Measurements from ENCODE around the gene PNPLA6. TPM values are rescaled to one million over a fixed set of nuclear protein-coding genes. Genes with fewer than 3 reads are reported as not detected.

The PNPLA6 gene
- total RNA-seq, 1 donor from 2014 or later: 82.0 TPM

DNA sequence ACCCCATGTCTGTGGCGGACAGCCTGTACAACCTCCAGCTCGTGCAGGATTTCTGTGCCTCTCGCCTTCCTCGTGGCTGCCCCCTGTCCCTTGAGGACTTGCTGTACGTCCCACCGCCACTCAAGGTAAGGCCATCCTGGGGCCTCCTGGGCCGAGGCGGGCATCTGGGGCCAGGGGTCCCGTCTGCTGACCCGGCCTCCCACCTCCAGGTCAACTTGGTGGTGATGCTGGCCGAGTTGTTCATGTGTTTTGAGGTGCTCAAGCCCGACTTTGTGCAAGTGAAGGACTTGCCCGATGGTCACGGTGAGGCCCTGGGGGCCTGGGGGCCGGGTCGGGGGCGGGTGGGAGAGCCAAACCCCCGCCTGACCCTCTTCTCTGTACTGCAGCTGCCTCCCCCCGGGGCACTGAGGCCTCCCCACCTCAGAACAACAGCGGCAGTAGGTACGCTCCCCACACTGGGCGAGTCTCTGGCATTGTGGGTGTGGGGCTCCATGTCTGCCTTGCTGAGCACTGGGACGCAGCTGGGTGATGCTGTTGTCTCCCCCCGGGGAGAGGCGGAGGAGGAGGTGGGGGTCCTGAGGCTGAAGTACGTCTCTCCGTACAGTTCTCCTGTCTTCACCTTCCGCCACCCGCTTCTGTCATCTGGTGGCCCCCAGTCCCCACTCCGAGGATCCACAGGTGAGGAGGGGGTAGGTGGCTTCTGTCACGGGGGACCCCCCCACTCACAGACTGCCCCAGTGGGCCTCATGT, 75.1 kb downstream of the PNPLA6 start:
- Mint-ChIP-seq H3K36me3 (ENCODE audit: unreplicated experiment) (no peaks in the 10 kb centered on the region), H3K4me3 (ENCODE audit: unreplicated experiment) (no peak overlapping the region), H3K4me1 (ENCODE audit: low read depth, unreplicated experiment) (no peaks in the 10 kb centered on the region), H3K27me3 (ENCODE audit: unreplicated experiment) (peaks cover 9% of the 10 kb centered on the region), H3K27ac (ENCODE audit: unreplicated experiment) (no peak overlapping the region), H3K9me3 (ENCODE audit: unreplicated experiment) (peaks cover 1% of the 10 kb centered on the region)
- no peak for DNase-seq
- TF ChIP-seq, protein P1, sequence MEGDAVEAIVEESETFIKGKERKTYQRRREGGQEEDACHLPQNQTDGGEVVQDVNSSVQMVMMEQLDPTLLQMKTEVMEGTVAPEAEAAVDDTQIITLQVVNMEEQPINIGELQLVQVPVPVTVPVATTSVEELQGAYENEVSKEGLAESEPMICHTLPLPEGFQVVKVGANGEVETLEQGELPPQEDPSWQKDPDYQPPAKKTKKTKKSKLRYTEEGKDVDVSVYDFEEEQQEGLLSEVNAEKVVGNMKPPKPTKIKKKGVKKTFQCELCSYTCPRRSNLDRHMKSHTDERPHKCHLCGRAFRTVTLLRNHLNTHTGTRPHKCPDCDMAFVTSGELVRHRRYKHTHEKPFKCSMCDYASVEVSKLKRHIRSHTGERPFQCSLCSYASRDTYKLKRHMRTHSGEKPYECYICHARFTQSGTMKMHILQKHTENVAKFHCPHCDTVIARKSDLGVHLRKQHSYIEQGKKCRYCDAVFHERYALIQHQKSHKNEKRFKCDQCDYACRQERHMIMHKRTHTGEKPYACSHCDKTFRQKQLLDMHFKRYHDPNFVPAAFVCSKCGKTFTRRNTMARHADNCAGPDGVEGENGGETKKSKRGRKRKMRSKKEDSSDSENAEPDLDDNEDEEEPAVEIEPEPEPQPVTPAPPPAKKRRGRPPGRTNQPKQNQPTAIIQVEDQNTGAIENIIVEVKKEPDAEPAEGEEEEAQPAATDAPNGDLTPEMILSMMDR (IDR thresholded peaks at IDR 0.05; ENCODE audit: partially characterized antibody, unreplicated experiment): no peak

Other genes with a start within 250 kb of the PNPLA6 start
- gene INSR, start 241.3 kb upstream of the PNPLA6 start, total RNA-seq (ENCODE audit: unreplicated experiment): 23.9 TPM
- gene ARHGEF18, start 186.8 kb upstream of the PNPLA6 start, total RNA-seq (ENCODE audit: unreplicated experiment): 44.1 TPM
- 2.6 TPM for gene PEX11G, start 46.7 kb upstream of the PNPLA6 start, total RNA-seq (ENCODE audit: unreplicated experiment)
- gene ZNF358, start 19.6 kb upstream of the PNPLA6 start, total RNA-seq (ENCODE audit: unreplicated experiment): 148 TPM
- gene MCOLN1, start 13.1 kb upstream of the PNPLA6 start, total RNA-seq (ENCODE audit: unreplicated experiment): 39.8 TPM
- gene CAMSAP3, start 60.1 kb downstream of the PNPLA6 start, total RNA-seq (ENCODE audit: unreplicated experiment): 47.6 TPM
- 32.8 TPM for gene XAB2, start 93.8 kb downstream of the PNPLA6 start, total RNA-seq (ENCODE audit: unreplicated experiment)
- 186 TPM for gene PET100, start 94.1 kb downstream of the PNPLA6 start, total RNA-seq (ENCODE audit: unreplicated experiment)
- gene PCP2, start 98.0 kb downstream of the PNPLA6 start, total RNA-seq (ENCODE audit: unreplicated experiment): not detected
- gene STXBP2, start 101.4 kb downstream of the PNPLA6 start, total RNA-seq (ENCODE audit: unreplicated experiment): 32.8 TPM
- not detected for gene RETN, start 133.3 kb downstream of the PNPLA6 start, total RNA-seq (ENCODE audit: unreplicated experiment)
- not detected for gene MCEMP1, start 141.4 kb downstream of the PNPLA6 start, total RNA-seq (ENCODE audit: unreplicated experiment)
- 142 TPM for gene TRAPPC5, start 145.1 kb downstream of the PNPLA6 start, total RNA-seq (ENCODE audit: unreplicated experiment)
- not detected for gene FCER2, start 166.4 kb downstream of the PNPLA6 start, total RNA-seq (ENCODE audit: unreplicated experiment)
- 14.8 TPM for gene CLEC4G, start 196.4 kb downstream of the PNPLA6 start, total RNA-seq (ENCODE audit: unreplicated experiment)
- not detected for gene CD209, start 211.8 kb downstream of the PNPLA6 start, total RNA-seq (ENCODE audit: unreplicated experiment)
- not detected for gene CLEC4M, start 227.5 kb downstream of the PNPLA6 start, total RNA-seq (ENCODE audit: unreplicated experiment)